GM21367 (cell line): ENCODE data around the gene LRBA.
"Not testable (repeated sequence)": the region's sequence is repeated elsewhere in the genome, so short reads cannot be mapped to it uniquely, and the experiment has no call there.

ENCODE experiments used
- ATAC-seq: cut with Tn5 transposase; IDR thresholded peaks from one replicate; pipeline ENCODE4 v1.9.1; 2021; ENCODE audit not compliant: unreplicated experiment

LRBA gene

GRCh38 chr4:150765216-150765615 lies 249.9 kb downstream of the LRBA start:
- ATAC-seq: no peak

- no peak for ATAC-seq
Observed at GRCh38 chr4:150751648-150752047, 263.4 kb downstream of the LRBA start.

GRCh38 chr4:150750824-150751223 lies 264.3 kb downstream of the LRBA start:
- ATAC-seq: no peak

DNA sequence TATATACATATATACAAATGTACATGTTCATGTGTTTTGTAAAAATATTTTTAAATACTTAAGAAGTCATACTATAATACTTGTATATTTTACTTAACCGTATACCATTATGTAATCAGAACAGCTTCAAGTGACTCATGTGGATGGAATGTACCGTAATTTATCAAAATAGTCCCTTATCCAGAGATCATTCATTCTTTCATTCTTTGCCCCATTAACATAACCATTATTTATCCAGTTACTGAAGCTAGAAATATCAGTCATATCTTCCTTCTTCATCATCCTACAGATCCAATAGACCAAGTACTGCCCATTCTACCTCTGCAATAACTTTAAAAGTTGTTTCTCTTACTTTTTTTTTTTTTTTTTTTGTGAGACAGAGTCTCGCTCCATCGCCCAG lies 268.9 kb downstream of the LRBA start:
- ATAC-seq: no peak

DNA sequence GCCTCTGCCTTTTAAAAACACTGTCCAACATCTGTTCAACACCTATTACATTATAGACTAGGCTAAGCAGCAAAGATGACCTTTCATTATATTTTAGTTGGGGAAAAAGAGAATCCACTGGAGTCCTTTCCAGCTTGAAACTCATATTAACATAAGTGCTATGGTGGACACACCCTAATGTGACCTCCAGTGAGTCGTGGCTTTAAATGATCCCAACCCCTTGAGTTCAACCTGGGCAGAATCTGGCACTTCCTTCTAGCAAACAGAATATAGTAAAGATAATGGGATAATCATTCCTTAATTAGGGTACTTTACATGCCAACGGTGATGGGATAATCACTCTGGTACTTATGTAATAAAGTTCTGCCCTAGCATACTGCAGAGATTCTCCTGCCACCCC lies 270.5 kb downstream of the LRBA start:
- no peak for ATAC-seq

GRCh38 chr4:150743564-150744342 lies 271.3 kb downstream of the LRBA start:
- ATAC-seq: no peak

DNA sequence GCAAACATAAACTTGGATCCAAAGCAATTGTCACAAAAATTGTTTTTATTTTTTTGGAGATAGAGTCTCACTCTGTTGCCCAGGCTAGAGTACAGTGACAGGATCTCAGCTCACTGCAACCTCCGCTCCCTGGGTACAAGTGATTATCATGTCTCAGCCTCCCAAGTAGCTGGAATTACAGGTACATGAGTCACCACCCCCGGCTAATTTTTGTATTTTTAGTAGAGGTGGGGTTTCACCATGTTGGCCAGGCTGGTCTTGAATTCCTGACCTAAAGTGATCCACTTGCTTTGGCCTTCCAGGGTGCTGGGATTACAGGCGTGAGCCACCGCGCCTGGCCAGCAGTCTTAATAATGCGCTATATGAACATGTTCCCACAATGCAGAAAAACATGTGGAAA lies 272.2 kb downstream of the LRBA start:
- ATAC-seq: not testable (repeated sequence)

DNA sequence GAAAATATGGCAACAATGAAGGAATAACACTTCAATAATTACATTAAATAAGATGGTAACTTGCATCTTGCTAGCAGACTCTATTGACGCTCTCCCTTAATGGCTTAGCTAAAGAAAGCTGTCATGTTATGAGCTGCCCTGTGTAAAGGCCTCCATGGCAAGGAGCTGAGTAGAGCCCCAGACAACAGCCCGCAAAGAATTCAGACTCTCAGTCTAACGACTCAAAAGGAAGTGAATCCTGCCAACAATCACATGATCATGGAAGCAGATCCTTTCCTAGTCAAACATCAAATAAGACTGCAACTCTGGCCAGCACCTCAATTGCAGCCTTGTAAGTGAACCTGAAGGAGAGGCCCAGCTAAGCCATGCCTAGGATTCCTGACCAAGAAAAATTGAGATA lies 275.5 kb downstream of the LRBA start:
- ATAC-seq: no peak

GRCh38 chr4:150725957-150726523 lies 289.0 kb downstream of the LRBA start:
- ATAC-seq: no peak

DNA sequence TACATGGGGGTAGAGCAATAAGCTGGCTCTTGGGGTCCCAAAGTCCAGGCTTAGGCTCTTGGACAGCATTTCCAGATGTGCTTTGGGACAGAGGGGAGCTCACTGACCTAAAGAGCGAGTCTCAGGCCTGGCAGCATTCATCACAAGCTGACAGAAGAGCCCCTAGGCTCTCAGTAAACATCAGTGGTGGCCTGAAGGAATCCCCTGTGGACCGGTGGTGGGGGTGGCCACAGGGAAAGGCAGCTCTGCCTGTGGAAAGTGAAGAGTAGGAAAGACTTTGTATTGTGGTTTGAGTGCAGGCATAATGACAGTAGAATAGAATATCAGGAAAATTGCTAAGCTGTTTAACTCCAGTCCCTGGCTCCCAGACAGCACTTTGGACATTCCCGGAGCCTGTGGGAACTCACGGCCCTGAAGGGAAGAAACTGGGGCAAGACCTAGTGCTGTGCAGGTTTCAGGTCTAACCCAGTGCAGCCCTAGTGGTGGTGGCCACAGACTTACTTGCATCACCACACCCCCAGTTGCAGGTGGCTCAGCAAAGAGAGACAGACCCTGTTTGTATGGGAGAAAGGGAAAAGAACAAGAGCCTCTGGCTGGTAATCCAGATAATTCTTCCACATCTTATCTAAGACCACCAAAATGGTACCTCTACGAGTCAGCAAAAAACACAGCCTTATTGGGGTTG lies 291.2 kb downstream of the LRBA start:
- ATAC-seq: no peak

DNA sequence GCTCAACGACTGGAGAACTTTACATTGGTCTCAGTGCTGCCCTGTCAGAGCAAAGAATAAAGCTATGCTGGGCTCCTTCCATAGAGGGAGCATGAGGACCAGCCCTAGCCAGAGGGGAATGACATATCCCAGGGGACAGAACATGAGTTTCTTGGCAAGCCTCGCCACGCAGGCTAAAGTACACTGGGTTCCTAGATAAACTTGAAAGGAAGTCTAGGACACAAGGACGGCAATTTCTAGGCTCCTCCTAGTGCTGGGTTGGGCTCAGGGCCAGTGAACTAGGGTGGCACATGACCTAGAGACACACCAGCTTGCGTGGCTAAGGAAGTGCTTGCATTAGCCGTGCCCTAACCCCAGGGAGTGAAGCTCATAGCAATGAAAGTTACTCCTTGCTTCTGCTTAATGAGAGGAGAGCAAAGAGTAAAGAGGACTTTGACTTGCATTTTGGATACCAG lies 292.1 kb downstream of the LRBA start:
- no peak for ATAC-seq

DNA sequence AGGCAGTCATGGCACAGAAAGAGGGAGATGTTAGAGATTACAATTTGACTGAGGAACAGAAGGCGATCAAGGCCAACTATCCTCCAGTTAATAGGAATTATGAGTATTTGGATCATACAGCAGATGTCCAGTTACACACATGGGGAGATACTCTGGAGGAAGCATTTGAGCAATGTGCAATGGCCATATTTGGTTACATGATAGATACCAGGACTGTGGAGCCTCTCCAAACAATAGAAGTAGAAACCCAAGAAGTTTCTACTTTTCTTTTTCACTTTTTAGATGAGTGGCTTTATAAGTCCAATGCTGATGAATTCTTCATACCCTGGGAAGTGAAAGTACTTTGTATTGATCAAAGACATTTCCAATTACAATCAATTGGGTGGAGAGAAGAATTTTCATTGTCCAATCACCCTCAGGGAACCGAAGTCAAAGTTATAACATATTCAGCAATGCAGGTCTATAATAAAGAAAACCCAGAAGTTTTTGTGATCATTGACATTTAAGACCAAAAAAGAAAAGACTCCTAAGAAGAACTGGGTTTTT lies 294.0 kb downstream of the LRBA start:
- ATAC-seq: no peak

GRCh38 chr4:150717952-150718351 lies 297.1 kb downstream of the LRBA start:
- ATAC-seq: no peak

GRCh38 chr4:150714462-150715438 lies 300.3 kb downstream of the LRBA start:
- no peak for ATAC-seq

GRCh38 chr4:150713251-150713650 lies 301.8 kb downstream of the LRBA start:
- ATAC-seq: no peak

- no peak for ATAC-seq
Observed at GRCh38 chr4:150710770-150711375, 304.2 kb downstream of the LRBA start.

DNA sequence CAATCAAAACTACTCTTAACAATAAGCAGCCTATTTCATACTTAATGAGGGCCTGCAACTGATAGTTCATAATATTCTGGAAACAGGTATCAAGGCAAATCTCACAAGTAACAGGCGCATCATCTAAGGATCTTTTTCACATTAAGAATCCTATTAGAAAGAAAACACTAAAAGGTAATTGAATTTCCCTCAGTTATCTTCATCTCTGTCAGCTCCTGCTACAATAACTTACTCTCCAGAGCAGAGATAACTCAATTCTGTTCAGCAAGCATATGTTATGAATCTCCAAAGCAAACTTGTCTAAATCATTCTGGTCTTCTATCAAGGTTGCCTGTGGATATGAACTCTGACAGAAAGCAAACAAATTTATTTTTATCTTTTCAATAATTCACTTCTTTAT lies 307.1 kb downstream of the LRBA start:
- ATAC-seq: no peak

DNA sequence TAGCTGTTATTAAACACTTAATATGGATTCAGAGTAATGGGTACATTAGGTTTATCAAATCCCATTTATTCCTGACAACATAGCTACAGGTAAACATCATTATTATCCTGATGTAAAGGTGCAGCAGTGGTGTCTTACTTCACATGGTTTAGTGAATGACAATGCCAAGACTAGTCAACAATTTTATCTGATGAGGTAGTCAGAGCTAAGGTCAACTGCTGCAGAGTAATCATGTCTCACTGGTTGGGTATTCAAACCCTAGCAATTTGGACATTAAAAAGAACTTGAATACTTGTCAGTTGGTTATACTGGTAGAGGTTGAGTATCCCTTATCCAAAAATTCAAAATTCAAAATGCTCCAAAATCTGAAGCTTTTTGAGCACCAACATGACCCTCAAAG lies 315.5 kb downstream of the LRBA start:
- ATAC-seq: no peak

GRCh38 chr4:150695162-150695561 lies 319.9 kb downstream of the LRBA start:
- no peak for ATAC-seq

DNA sequence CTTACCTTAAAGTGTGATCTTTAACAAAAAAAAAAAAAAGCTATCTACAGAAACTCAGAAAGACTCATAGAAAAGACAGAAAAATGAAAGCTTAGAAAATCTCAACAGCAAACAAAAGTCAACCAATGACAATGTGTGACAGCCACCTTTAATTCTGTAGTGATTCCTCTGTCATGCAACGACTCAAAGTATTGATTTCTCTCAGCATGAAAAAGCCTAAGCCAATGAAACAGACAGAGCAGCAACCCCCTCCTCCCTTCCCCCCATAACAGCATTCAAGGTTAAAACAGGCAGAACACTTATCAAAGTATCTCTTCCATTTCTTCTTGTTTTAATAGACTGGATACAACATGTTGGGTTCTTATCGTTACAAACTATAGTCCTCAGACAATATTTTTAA lies 320.6 kb downstream of the LRBA start:
- ATAC-seq: no peak
